D341Med (cell line): ENCODE measurements around the gene FAM240A.
"Not testable (repeated sequence)": the region's sequence is repeated elsewhere in the genome, so short reads cannot be mapped to it uniquely, and the experiment has no call there.

Experiments
- DNase-seq: peaks from one replicate; pipeline ENCODE4 v3.0.0; 2012; ENCODE audit warnings: low spot score

The FAM240A gene

GRCh38 chr3:46612324-46612723, at the start of gene FAM240A:
TSS of gene FAM240A (plus strand) at chr3:46612525. CDS start at chr3:46612684, 159 bp downstream.
- DNase-seq, result no peak

- DNase-seq, result no peak
Observed at GRCh38 chr3:46564190-46565021, 47.9 kb upstream of the FAM240A start.

GRCh38 chr3:46565077-46565476, 47.2 kb upstream of the FAM240A start:
- no peak for DNase-seq

- no peak for DNase-seq
Observed at GRCh38 chr3:46565607-46566039, 46.7 kb upstream of the FAM240A start.

GRCh38 chr3:46566040-46566641, 46.2 kb upstream of the FAM240A start, which contains the start of gene LRRC2:
TSS of gene LRRC2 (minus strand) at chr3:46566302. CDS start at chr3:46551591, 14,711 bp downstream.
- peak; percentile 41 for DNase-seq

- no peak for DNase-seq
Observed at GRCh38 chr3:46571684-46572083, 40.6 kb upstream of the FAM240A start.

GRCh38 chr3:46573701-46574100, 38.6 kb upstream of the FAM240A start:
- no peak for DNase-seq

GRCh38 chr3:46574243-46574646, 38.1 kb upstream of the FAM240A start:
- DNase-seq, result no peak

- no peak for DNase-seq
Observed at GRCh38 chr3:46574881-46575576, 37.3 kb upstream of the FAM240A start.

- no peak for DNase-seq
Observed at GRCh38 chr3:46575577-46576222, 36.6 kb upstream of the FAM240A start.

- DNase-seq, result no peak
Observed at GRCh38 chr3:46576386-46576785, 35.9 kb upstream of the FAM240A start.

- no peak for DNase-seq
Observed at GRCh38 chr3:46576879-46577278, 35.4 kb upstream of the FAM240A start.

- not testable (repeated sequence) for DNase-seq
Observed at GRCh38 chr3:46577580-46578249, 34.6 kb upstream of the FAM240A start.

GRCh38 chr3:46578973-46579755, 33.2 kb upstream of the FAM240A start:
- no peak for DNase-seq

- DNase-seq, result no peak
Observed at GRCh38 chr3:46579756-46580286, 32.5 kb upstream of the FAM240A start.

- DNase-seq, result no peak
Observed at GRCh38 chr3:46580675-46581074, 31.6 kb upstream of the FAM240A start.

- DNase-seq, result no peak
Observed at GRCh38 chr3:46584598-46585467, 27.5 kb upstream of the FAM240A start.

- DNase-seq, result no peak
Observed at GRCh38 chr3:46585799-46586693, 26.3 kb upstream of the FAM240A start.
